A673 (cell line): ENCODE data around the gene ODC1. TPM values are rescaled to one million over a fixed set of nuclear protein-coding genes. Genes with fewer than 3 reads are reported as not detected.

ENCODE experiments used
- BruUV-seq: library from RNA; stranded (reverse); fragments of 400-500 nt; replicated peaks from 2 replicates; lab custom pipeline; 2021; lab: Mats Ljungman, UMichigan
- CTCF ChIA-PET: fragments of 300-600 bp; sonication (Branson Sonifier 250); formaldehyde crosslinking; loops from one replicate; lab custom pipeline; 2022; ENCODE audit warnings: antibody characterized with exemption; lab: Charles Lee
- POLR2A ChIA-PET: fragments of 300-600 bp; sonication (Branson Sonifier 250); formaldehyde crosslinking; loops from one replicate; lab custom pipeline; 2022; ENCODE audit warnings: antibody characterized with exemption; ENCODE audit not compliant: low non-redundant PET; lab: Charles Lee
- DNase-seq: peaks from one replicate; pipeline ENCODE4 v3.0.0-alpha.2; 2015; ENCODE audit warnings: low spot score
- H3K27ac ChIP-seq: fragments of 200-600 bp; sonication (generic); 2 replicates; pipeline ENCODE4 v1.5.1; 2016; ENCODE audit warnings: mixed run types, low read depth, mild to moderate bottlenecking, mixed read lengths, antibody characterized with exemption, low read length; ENCODE audit not compliant: poor library complexity, severe bottlenecking
- H3K27me3 ChIP-seq: fragments of 200-600 bp; sonication (generic); replicated peaks from 2 replicates; pipeline ENCODE4 v1.6.1; 2017; ENCODE audit warnings: mixed run types, low read depth, mild to moderate bottlenecking, mixed read lengths, antibody characterized with exemption, low read length; ENCODE audit not compliant: insufficient read depth, poor library complexity
- H3K36me3 ChIP-seq: fragments of 200-600 bp; sonication (generic); 2 replicates; pipeline ENCODE4 v1.6.1; 2016; ENCODE audit warnings: mixed run types, mild to moderate bottlenecking, mixed read lengths, antibody characterized with exemption, low read length; ENCODE audit not compliant: insufficient read depth, poor library complexity, severe bottlenecking
- H3K4me1 ChIP-seq: fragments of 200-600 bp; sonication (generic); 2 replicates; pipeline ENCODE4 v1.6.1; 2017; ENCODE audit warnings: mixed run types, mild to moderate bottlenecking, mixed read lengths, antibody characterized with exemption, low read length; ENCODE audit not compliant: insufficient read depth, poor library complexity, severe bottlenecking
- H3K4me3 ChIP-seq: fragments of 200-600 bp; sonication (generic); 2 replicates; pipeline ENCODE4 v1.5.1; 2016; ENCODE audit warnings: low read depth, mixed run types, mild to moderate bottlenecking, mixed read lengths, low read length; ENCODE audit not compliant: poor library complexity, severe bottlenecking
- H3K9me3 ChIP-seq: fragments of 200-600 bp; sonication (generic); 2 replicates; pipeline ENCODE4 v1.6.1; 2016; ENCODE audit warnings: mixed run types, low read depth, mild to moderate bottlenecking, mixed read lengths, antibody characterized with exemption, low read length; ENCODE audit not compliant: poor library complexity, severe bottlenecking
- EZH2 ChIP-seq: fragments of 200-600 bp; sonication (generic); IDR thresholded peaks from 2 replicates; pipeline ENCODE4 v1.6.1; 2017; ENCODE audit warnings: borderline replicate concordance, low read depth, mild to moderate bottlenecking, mixed read lengths, antibody characterized with exemption, low read length; ENCODE audit not compliant: poor library complexity, severe bottlenecking
- intact Hi-C: fragments of 100-400 bp; cut with micrococcal nuclease; formaldehyde crosslinking; loops from one replicate; pipeline ENCODE4 v1.10.0; 2022; ENCODE audit not compliant: unreplicated experiment
- total RNA-seq: library from RNA; stranded (reverse); gene quantifications from 2 replicates; pipeline ENCODE4 v1.2.3, GENCODE V29; 2021
- TF ChIP-seq, protein P1 (sequence below): fragments of 300-800, 200-600 bp; sonication (generic); conservative IDR thresholded peaks from 2 replicates; pipeline ENCODE4 v1.5.1; 2017; ENCODE audit warnings: low read depth, mild to moderate bottlenecking, antibody characterized with exemption, low read length, moderate library complexity, mixed read lengths

ODC1 gene
- total RNA-seq, 1 experiment from 2014 or later, result 269 TPM

- Histone ChIP-seq H3K27me3 (no peaks in the 10 kb centered on the region), H3K4me1 (no peaks in the 10 kb centered on the region), H3K36me3 (no peaks in the 10 kb centered on the region), H3K27ac (no peak overlapping the region), H3K9me3 (no peaks in the 10 kb centered on the region), H3K4me3 (no peak overlapping the region)
- no peak for DNase-seq
- no peak for TF ChIP-seq EZH2
- TF ChIP-seq, protein P1, sequence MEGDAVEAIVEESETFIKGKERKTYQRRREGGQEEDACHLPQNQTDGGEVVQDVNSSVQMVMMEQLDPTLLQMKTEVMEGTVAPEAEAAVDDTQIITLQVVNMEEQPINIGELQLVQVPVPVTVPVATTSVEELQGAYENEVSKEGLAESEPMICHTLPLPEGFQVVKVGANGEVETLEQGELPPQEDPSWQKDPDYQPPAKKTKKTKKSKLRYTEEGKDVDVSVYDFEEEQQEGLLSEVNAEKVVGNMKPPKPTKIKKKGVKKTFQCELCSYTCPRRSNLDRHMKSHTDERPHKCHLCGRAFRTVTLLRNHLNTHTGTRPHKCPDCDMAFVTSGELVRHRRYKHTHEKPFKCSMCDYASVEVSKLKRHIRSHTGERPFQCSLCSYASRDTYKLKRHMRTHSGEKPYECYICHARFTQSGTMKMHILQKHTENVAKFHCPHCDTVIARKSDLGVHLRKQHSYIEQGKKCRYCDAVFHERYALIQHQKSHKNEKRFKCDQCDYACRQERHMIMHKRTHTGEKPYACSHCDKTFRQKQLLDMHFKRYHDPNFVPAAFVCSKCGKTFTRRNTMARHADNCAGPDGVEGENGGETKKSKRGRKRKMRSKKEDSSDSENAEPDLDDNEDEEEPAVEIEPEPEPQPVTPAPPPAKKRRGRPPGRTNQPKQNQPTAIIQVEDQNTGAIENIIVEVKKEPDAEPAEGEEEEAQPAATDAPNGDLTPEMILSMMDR, result no peak
- intact Hi-C loops, result no loop called here
- ChIA-PET CTCF (no interaction called here), POLR2A (no interaction called here)
- no TSS peak for BruUV-seq
These were observed 49.6 kb downstream of the ODC1 start for GRCh38 chr2:10398496-10398895.

DNA sequence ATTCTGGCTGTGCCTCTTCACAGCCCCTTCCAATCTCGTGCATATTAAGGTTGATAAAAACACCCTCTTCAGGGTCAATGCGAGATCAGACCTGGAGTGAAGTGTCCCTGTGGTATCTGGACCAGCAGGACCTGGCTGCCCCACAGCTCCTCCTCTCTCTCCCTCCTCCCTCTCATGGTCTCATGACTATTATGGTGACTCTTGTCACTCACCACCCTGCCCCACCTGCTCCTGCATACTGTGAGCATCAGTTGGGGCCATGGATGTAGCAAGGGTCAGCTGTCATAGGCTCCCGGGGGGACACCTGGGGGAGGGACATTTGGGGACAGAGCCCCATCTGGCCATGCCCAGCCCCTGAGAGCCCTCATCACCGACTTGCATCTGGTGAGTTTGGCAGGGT lies 50.2 kb downstream of the ODC1 start:
- Histone ChIP-seq H3K4me3 (no peak overlapping the region), H3K36me3 (no peaks in the 10 kb centered on the region), H3K4me1 (peaks cover 6% of the 10 kb centered on the region), H3K27me3 (no peaks in the 10 kb centered on the region), H3K9me3 (no peaks in the 10 kb centered on the region), H3K27ac (no peak overlapping the region)
- intact Hi-C loops, result no loop called here
- ChIA-PET POLR2A (no interaction called here), CTCF (no interaction called here)
- no peak for DNase-seq
- BruUV-seq, result no TSS peak
- no peak for TF ChIP-seq EZH2
- TF ChIP-seq, protein P1, result no peak

GRCh38 chr2:10397297-10397875 lies 50.7 kb downstream of the ODC1 start:
- CTCF ChIA-PET, result no interaction called here
- Histone ChIP-seq H3K27me3 (no peaks in the 10 kb centered on the region), H3K4me1 (peaks cover 8% of the 10 kb centered on the region), H3K36me3 (no peaks in the 10 kb centered on the region), H3K4me3 (no peak overlapping the region), H3K9me3 (no peaks in the 10 kb centered on the region), H3K27ac (no peak overlapping the region)
- intact Hi-C loops, result no loop called here
- DNase-seq, result no peak
- no TSS peak for BruUV-seq
- TF ChIP-seq EZH2, result no peak
- TF ChIP-seq, protein P1, result no peak
- POLR2A ChIA-PET, result no interaction called here
